Measurements from ENCODE around the gene WDR93. TPM values are rescaled to one million over a fixed set of nuclear protein-coding genes. Genes with fewer than 3 reads are reported as not detected.

WDR93 gene
- total RNA-seq, 1 experiment from 2014 or later, result not detected

DNA sequence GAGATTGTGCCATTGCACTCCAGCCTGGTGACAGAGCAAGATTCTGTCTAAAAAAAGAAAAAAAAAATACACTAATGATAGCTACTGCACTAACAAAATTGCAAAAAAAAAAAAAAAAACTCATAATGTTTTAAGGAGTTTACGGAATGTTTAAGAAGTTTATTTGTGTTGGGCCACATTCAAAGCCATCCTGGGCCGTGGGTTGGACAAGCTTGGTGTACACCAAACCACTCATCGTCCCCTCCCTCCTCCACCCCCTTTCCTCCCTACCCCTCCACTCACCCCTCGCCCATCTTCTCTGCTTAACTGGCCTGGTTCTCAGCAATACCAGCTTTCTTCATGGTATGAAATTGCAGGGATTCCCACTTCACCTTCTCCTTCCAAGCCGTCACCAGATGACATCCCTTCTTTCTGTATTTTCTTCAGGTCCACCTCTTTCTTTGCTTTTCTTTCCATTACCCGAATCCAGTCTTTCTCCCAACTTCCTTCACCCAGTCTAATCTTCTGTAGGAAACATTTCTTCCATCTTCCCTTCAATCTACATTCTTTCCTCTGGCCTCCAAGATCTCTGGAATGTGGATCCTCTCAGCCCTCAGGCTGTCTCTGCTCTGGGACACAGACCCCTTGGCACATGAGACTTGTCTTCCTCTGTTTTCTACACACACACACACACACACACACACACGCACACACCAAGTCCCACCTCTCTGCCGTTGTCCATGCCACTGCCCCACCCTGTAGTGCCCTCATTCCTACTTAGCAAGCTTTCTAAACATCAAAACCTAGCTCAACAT, 63.9 kb downstream of the WDR93 start:
- Histone ChIP-seq H3K79me1 (ENCODE audit: insufficient read depth, low read depth, low read length, poor library complexity, severe bottlenecking) (no peaks in the 10 kb centered on the region), H3K23me2 (ENCODE audit: insufficient read length, low read depth, low read length, poor library complexity, severe bottlenecking) (no peaks in the 10 kb centered on the region), H3K9me3 (ENCODE audit: control insufficient read depth, low read depth, low read length) (no peaks in the 10 kb centered on the region), H3K4me1 (ENCODE audit: insufficient read depth, low read length) (no peaks in the 10 kb centered on the region), H3K23ac (ENCODE audit: insufficient read length, low read depth, low read length) (no peak overlapping the region), H2BK20ac (ENCODE audit: low read depth, low read length, poor library complexity, severe bottlenecking) (no peak overlapping the region), H3K79me2 (ENCODE audit: insufficient read depth, low read length) (no peaks in the 10 kb centered on the region), H4K8ac (replicated peaks; ENCODE audit: insufficient read length, low read depth, low read length) (no peak overlapping the region), H2AFZ (ENCODE audit: low read length) (no peak overlapping the region), H3K9ac (ENCODE audit: extremely low read depth, insufficient read length, low read length) (no peak overlapping the region), H3K27ac (ENCODE audit: insufficient read length, low read depth, low read length) (no peak overlapping the region), H3T11ph (ENCODE audit: low read length) (no peak overlapping the region), H3K4ac (ENCODE audit: low read depth, low read length) (no peak overlapping the region), H3K56ac (ENCODE audit: insufficient read length, low read depth, low read length) (no peak overlapping the region), H2BK15ac (ENCODE audit: low read depth, low read length) (no peak overlapping the region), H2BK5ac (ENCODE audit: insufficient read length, low read length) (no peak overlapping the region), H3K18ac (ENCODE audit: insufficient read length, low read depth, low read length) (no peak overlapping the region), H2BK120ac (ENCODE audit: low read depth, low read length, poor library complexity, severe bottlenecking) (no peak overlapping the region), H3K14ac (ENCODE audit: insufficient read depth, low read length) (no peak overlapping the region), H4K91ac (ENCODE audit: insufficient read length, low read depth, low read length) (no peak overlapping the region), H2AK5ac (ENCODE audit: insufficient read length, low read length) (no peak overlapping the region), H2BK12ac (ENCODE audit: insufficient read length, low read depth, low read length) (no peak overlapping the region), H3K4me2 (ENCODE audit: insufficient read depth, insufficient read length, low read length) (no peak overlapping the region), H3K27me3 (ENCODE audit: insufficient read depth, low read length) (peaks cover 16% of the 10 kb centered on the region; the same call in 1 of the 2 replicates), H4K20me1 (ENCODE audit: control insufficient read depth, insufficient read depth, insufficient read length) (no peaks in the 10 kb centered on the region), H4K5ac (ENCODE audit: insufficient read length, low read depth, low read length) (no peak overlapping the region)
- Mint-ChIP-seq H3K4me1 (peaks cover 2 to 4% of the 10 kb centered on the region in 2 experiments; a peak in 3 of 4 replicates), H3K4me3 (no peak overlapping the region), H3K27ac (no peak overlapping the region), H3K27me3 (ENCODE audit: low read depth) (peaks cover 55% of the 10 kb centered on the region), H3K9me3 (no peaks in the 10 kb centered on the region; a peak in 1 of 5 replicates), H3K36me3 (ENCODE audit: insufficient read depth in 1 of 3, low read depth in 3 of 3) (peaks cover 0 to under 1% (median 0%) of the 10 kb centered on the region in 3 experiments; a peak in 1 of 7 replicates)
- no peak for DNase-seq
- WGBS (ENCODE audit: extremely low coverage, insufficient read length, low lambda C conversion rate), result no CpG with 5 or more reads among the region's 8 CpGs
- no peak for TF ChIP-seq CTCF (conservative IDR thresholded peaks at IDR 0.05)
